HCT116 (cell line): ENCODE data around the gene CSDE1.

Experiments
- CEBPB ChIP-seq: IDR thresholded peaks from 2 replicates; pipeline ENCODE4 v1.6.1; 2012; ENCODE audit warnings: low read depth
- EGR1 ChIP-seq: IDR thresholded peaks from 2 replicates; pipeline ENCODE4 v1.6.1; 2012; ENCODE audit warnings: low read depth
- ELF1 ChIP-seq: IDR thresholded peaks from 2 replicates; pipeline ENCODE4 v1.6.1; 2012; ENCODE audit warnings: low read depth, borderline replicate concordance
- EZH2phosphoT487 ChIP-seq: fragments of 200-600 bp; IDR thresholded peaks from 2 replicates; pipeline ENCODE4 v1.6.1; 2018; ENCODE audit warnings: antibody characterized with exemption, borderline replicate concordance
- FOSL1 ChIP-seq: IDR thresholded peaks from 2 replicates; pipeline ENCODE4 v1.6.1; 2012; ENCODE audit warnings: low read depth
- POLR2A ChIP-seq: IDR thresholded peaks from 2 replicates; pipeline ENCODE4 v1.7.0; 2011; ENCODE audit warnings: borderline replicate concordance; ENCODE audit not compliant: insufficient read depth, insufficient read length; ENCODE audit errors: extremely low read depth
- POLR2AphosphoS5 ChIP-seq: IDR thresholded peaks from 2 replicates; pipeline ENCODE4 v1.6.1; 2011; ENCODE audit warnings: mild to moderate bottlenecking, low read depth, low read length, moderate library complexity
- RAD21 ChIP-seq: IDR thresholded peaks from 2 replicates; pipeline ENCODE4 v1.6.1; 2012; ENCODE audit warnings: low read depth, mild to moderate bottlenecking
- SIN3A ChIP-seq: IDR thresholded peaks from 2 replicates; pipeline ENCODE4 v1.6.1; 2012; ENCODE audit warnings: low read depth
- ZNF274 ChIP-seq: fragments of 200-500 bp; sonication (Bioruptor generic); IDR thresholded peaks from 2 replicates; pipeline ENCODE4 v1.6.1; 2014; ENCODE audit warnings: mild to moderate bottlenecking, low read depth, low read length, inconsistent platforms
- TF ChIP-seq, protein P1 (sequence below): IDR thresholded peaks from 2 replicates; pipeline ENCODE4 v1.6.1; 2012; ENCODE audit warnings: low read depth
- TF ChIP-seq, protein P2 (sequence below), 3 experiments: fragments of 200-600 bp in 1 of 3; sonication (generic) in 1 of 3; IDR thresholded peaks in 2 of 3; conservative IDR thresholded peaks in 1 of 3; 2 replicates each; pipeline ENCODE4 v1.5.1; 2012 to 2017; ENCODE audit warnings: low read depth in 2 of 3, low read length in 2 of 3, antibody characterized with exemption in 1 of 3, borderline replicate concordance in 1 of 3, control low read depth in 1 of 3, mild to moderate bottlenecking in 1 of 3, mixed read lengths in 1 of 3, mixed run types in 1 of 3, moderate library complexity in 1 of 3; ENCODE audit not compliant: insufficient read depth in 1 of 3
- TF ChIP-seq, protein P3 (sequence below): IDR thresholded peaks from 2 replicates; pipeline ENCODE4 v1.6.1; 2012

DNA sequence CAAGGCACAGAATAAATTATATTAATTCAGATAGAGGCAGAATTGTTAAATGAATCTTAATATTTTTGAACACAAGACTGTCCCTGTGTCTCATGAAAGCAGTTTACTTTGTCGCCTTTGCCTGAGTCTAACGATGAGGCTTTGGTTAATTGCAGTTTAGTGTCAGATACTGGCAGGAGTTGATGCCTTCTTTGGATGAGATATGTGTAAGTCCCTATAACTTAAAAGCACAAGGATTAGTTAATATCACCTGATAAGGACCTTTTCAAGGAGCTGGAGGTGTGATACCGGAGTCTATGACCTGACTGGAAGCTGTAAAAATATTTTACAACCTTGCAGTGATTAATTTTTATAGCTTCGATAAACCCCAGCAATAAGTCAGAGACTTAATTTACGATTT, 24.7 kb upstream of the CSDE1 start:
- TF ChIP-seq POLR2AphosphoS5 = no peak
- TF ChIP-seq SIN3A = no peak
- TF ChIP-seq EZH2phosphoT487 = no peak
- TF ChIP-seq POLR2A = no peak
- TF ChIP-seq, protein P1, sequence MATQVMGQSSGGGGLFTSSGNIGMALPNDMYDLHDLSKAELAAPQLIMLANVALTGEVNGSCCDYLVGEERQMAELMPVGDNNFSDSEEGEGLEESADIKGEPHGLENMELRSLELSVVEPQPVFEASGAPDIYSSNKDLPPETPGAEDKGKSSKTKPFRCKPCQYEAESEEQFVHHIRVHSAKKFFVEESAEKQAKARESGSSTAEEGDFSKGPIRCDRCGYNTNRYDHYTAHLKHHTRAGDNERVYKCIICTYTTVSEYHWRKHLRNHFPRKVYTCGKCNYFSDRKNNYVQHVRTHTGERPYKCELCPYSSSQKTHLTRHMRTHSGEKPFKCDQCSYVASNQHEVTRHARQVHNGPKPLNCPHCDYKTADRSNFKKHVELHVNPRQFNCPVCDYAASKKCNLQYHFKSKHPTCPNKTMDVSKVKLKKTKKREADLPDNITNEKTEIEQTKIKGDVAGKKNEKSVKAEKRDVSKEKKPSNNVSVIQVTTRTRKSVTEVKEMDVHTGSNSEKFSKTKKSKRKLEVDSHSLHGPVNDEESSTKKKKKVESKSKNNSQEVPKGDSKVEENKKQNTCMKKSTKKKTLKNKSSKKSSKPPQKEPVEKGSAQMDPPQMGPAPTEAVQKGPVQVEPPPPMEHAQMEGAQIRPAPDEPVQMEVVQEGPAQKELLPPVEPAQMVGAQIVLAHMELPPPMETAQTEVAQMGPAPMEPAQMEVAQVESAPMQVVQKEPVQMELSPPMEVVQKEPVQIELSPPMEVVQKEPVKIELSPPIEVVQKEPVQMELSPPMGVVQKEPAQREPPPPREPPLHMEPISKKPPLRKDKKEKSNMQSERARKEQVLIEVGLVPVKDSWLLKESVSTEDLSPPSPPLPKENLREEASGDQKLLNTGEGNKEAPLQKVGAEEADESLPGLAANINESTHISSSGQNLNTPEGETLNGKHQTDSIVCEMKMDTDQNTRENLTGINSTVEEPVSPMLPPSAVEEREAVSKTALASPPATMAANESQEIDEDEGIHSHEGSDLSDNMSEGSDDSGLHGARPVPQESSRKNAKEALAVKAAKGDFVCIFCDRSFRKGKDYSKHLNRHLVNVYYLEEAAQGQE = no peak
- TF ChIP-seq, protein P2, sequence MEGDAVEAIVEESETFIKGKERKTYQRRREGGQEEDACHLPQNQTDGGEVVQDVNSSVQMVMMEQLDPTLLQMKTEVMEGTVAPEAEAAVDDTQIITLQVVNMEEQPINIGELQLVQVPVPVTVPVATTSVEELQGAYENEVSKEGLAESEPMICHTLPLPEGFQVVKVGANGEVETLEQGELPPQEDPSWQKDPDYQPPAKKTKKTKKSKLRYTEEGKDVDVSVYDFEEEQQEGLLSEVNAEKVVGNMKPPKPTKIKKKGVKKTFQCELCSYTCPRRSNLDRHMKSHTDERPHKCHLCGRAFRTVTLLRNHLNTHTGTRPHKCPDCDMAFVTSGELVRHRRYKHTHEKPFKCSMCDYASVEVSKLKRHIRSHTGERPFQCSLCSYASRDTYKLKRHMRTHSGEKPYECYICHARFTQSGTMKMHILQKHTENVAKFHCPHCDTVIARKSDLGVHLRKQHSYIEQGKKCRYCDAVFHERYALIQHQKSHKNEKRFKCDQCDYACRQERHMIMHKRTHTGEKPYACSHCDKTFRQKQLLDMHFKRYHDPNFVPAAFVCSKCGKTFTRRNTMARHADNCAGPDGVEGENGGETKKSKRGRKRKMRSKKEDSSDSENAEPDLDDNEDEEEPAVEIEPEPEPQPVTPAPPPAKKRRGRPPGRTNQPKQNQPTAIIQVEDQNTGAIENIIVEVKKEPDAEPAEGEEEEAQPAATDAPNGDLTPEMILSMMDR (IDR thresholded peaks at IDR 0.05 in 2 of 3, conservative IDR thresholded peaks at IDR 0.05 in 1 of 3; ENCODE audit: borderline replicate concordance in 1 of 3, insufficient read depth in 1 of 3, low read depth in 2 of 3, low read length in 2 of 3) = no peak
- TF ChIP-seq ZNF274 = no peak
- TF ChIP-seq RAD21 = no peak
- TF ChIP-seq ELF1 = no peak
- TF ChIP-seq, protein P3, sequence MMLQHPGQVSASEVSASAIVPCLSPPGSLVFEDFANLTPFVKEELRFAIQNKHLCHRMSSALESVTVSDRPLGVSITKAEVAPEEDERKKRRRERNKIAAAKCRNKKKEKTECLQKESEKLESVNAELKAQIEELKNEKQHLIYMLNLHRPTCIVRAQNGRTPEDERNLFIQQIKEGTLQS = no peak
- no peak for TF ChIP-seq CEBPB
- no peak for TF ChIP-seq FOSL1
- no peak for TF ChIP-seq EGR1
